ENCODE results near the gene EDDM13.
A peak's percentile ranks its signal among the peaks of the same experiment; 100 is the strongest.
"Not testable (repeated sequence)": the region's sequence is repeated elsewhere in the genome, so short reads cannot be mapped to it uniquely, and the experiment has no call there.

The EDDM13 gene

GRCh38 chr19:56321989-56322440, 49.5 kb downstream of the EDDM13 start:
- DNase-seq (ENCODE audit: low read depth), result no peak

GRCh38 chr19:56324436-56324835, 51.9 kb downstream of the EDDM13 start:
- DNase-seq (ENCODE audit: low read depth), result no peak

- DNase-seq (ENCODE audit: low read depth), result no peak
Observed at GRCh38 chr19:56332695-56333094, 60.1 kb downstream of the EDDM13 start.

- peak; percentile 15 for DNase-seq (ENCODE audit: low read depth)
Observed at GRCh38 chr19:56333506-56333905, 61.0 kb downstream of the EDDM13 start.

- not testable (repeated sequence) for DNase-seq (ENCODE audit: low read depth)
Observed at GRCh38 chr19:56335371-56335770, 62.8 kb downstream of the EDDM13 start.

- DNase-seq (ENCODE audit: low read depth), result not testable (repeated sequence)
Observed at GRCh38 chr19:56337077-56337476, 64.5 kb downstream of the EDDM13 start.

- DNase-seq (ENCODE audit: low read depth), result not testable (repeated sequence)
Observed at GRCh38 chr19:56339031-56339430, 66.5 kb downstream of the EDDM13 start.

GRCh38 chr19:56341948-56342347, 69.4 kb downstream of the EDDM13 start:
- DNase-seq (ENCODE audit: low read depth), result no peak

- no peak for DNase-seq (ENCODE audit: low read depth)
Observed at GRCh38 chr19:56347163-56347778, 74.7 kb downstream of the EDDM13 start.

GRCh38 chr19:56348289-56348877, 75.8 kb downstream of the EDDM13 start:
- no peak for DNase-seq (ENCODE audit: low read depth)

- DNase-seq (ENCODE audit: low read depth), result peak; percentile 28
Observed at GRCh38 chr19:56350416-56351045, 78.0 kb downstream of the EDDM13 start.

GRCh38 chr19:56351208-56351607, 78.7 kb downstream of the EDDM13 start:
- no peak for DNase-seq (ENCODE audit: low read depth)

- DNase-seq (ENCODE audit: low read depth), result no peak
Observed at GRCh38 chr19:56355517-56355916, 83.0 kb downstream of the EDDM13 start.

- no peak for DNase-seq (ENCODE audit: low read depth)
Observed at GRCh38 chr19:56356944-56357343, 84.4 kb downstream of the EDDM13 start.
